ACHN (cell line): ENCODE results near the gene NFIA.

Experiments
- DNase-seq: peaks from one replicate; pipeline ENCODE4 v3.0.0-alpha.2; 2015
- in situ Hi-C: cut with HindIII; loops from 2 replicates; pipeline ENCODE4 v1.10.0; 2017; ENCODE audit warnings: low sequenced_read_pairs, low pct_ligation_motif_present, low pct_unique_long_range_greater_than_20kb

The NFIA gene

DNA sequence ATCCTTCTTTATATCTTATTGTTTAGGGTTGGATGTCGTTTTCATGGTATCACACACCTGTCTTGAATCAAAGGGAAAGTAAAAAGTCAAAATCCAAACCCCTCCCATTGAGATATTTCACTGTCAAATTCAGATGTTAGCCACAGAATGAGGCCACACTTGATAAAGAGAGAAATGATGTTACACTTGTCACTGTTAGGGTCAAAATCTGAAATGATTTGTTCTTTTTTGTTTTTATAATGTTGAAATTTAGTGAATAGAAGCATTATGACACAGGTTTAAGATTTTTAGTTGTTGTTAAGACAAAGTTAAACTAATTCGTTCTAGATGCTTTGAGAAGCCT lies 13.1 kb downstream of the NFIA start:
- in situ Hi-C loops = no loop called here
- no peak for DNase-seq

DNA sequence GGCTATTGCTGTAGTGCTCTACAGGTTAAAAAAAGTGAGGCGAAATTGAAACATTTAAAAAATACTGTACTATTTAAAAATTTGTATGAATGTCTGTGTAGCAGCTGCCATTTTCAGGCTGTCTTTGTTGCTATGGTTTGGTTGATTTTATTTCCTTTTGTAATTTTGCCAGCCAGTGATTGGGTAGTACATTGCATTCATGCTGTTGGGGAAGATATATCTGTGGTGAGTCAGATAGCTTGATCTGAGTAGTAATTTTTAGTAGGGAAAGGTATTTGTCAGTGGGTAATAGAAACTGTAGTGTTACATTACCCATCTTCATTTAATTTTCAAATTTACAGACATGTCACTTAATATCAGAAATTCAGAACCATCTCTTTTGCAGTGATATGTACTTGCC lies 15.0 kb downstream of the NFIA start:
- in situ Hi-C loops = no loop called here
- peak; percentile 31 for DNase-seq

DNA sequence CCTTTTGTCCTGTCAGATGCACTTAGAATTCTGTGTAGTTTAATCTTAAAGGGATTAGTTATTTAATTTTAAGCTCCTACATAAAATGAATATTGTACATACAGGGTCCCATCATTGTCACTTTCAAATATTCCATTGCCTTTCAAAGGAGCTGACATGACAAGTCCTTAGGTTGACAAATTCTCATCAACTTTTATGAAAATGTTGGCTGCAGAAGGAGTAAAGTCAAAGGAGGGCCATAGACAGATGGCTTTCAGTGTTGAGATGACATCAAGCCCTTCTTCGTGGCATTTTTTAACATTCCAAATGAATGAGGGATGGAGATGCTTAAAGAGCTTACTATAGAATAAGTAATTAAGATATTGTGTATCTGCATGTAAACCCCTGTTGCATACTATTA lies 15.4 kb downstream of the NFIA start:
- in situ Hi-C loops = no loop called here
- no peak for DNase-seq

DNA sequence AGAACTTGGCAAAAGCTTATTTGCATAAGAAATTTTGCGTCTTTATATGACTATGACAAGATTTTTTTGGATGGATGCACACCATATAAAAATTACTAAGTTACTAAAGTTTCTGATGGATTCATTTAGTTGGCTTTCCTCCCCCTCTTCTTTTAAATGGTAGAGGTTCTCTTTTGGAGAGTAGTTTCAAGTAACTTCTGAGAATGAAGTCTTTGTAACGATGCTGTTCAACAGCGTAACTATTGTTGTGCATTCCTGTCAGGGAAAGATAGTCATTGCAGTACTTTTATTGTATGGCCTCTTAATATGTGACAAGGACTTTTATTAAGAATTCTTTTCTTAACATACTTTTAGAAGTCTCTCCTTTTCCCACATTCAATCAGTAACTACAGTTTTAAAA lies 16.0 kb downstream of the NFIA start:
- in situ Hi-C loops = no loop called here
- no peak for DNase-seq

DNA sequence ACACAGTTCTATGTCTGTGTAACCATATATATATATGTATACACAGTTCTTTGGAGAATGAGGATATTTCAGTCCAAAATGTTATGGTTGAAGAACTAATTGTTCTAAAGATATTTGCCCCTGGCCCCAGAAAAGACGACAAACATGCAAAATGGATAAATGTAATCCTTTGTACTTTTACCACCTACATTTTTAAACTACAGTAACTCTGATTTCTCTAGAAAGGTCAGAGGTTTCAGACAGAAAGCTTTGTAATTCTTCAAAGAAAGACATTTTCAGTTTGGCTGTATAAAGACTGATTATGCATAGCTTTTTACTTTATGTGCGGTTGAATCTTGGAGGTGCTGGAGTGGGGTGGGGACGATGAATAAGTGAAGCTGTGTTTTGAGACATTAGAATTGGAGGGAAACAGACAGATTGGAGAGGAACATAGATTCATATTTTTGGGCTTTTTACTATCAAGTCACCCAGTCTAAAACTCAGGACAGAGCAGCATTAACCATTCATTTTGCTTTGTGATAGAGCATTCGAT lies 16.6 kb downstream of the NFIA start:
- in situ Hi-C loops = no loop called here
- no peak for DNase-seq

DNA sequence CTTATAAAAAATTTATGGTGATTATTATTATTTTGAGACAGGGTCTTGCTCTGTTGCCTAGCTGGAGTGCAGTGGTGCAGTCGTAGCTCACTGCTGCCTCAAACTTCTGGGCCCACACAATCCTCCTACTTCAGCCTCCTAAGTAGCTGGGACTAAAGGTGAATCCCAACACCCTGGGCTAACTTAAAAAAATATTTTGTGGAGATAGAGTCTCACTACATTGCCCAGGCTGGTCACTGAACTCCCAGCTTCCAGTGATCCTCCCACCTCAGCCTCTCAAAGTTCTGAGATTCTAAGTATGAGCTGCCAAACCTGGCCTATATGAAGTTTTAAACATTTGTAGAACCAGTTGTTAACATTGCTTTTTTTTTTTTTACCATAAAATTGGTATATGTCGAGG lies 18.2 kb downstream of the NFIA start:
- in situ Hi-C loops = no loop called here
- DNase-seq = no peak

DNA sequence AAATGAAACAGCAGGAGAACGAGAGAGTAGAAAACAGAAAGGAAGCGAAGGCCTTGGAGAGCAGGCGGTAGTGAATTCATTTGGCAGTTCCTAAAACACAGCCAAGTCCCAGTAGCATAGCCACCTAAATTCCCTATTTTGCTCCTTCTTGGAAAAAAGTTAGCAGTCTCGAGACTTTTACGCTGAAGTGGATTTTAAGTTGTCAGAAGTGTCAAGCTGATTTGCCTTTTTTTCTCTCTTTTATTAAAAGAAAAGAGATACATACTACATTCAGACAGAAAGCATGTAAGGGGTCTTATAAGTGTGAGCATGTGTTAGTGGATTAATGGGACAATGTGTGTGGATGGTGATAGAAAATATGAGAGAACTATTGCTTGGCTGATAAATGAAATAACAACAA lies 19.2 kb downstream of the NFIA start:
- in situ Hi-C loops = no loop called here
- DNase-seq = no peak

DNA sequence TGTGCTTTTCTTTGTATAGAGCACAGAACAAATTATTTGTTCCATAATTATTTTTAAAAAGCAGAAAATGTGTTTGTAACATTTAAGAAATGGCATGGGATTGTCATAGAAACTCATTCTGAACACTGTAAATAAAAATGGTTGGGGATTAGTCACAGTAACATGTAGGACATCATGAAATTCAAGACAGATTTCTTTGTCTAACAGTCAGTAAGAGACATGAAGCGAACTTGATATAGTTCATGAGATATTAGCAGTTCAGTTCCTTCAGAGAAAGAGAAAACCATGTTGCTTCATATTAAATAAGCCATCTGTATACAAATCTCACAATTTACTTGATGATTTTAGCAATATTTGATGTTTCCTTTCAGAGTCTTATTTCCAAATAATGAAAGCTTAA lies 19.7 kb downstream of the NFIA start:
- no peak for DNase-seq

DNA sequence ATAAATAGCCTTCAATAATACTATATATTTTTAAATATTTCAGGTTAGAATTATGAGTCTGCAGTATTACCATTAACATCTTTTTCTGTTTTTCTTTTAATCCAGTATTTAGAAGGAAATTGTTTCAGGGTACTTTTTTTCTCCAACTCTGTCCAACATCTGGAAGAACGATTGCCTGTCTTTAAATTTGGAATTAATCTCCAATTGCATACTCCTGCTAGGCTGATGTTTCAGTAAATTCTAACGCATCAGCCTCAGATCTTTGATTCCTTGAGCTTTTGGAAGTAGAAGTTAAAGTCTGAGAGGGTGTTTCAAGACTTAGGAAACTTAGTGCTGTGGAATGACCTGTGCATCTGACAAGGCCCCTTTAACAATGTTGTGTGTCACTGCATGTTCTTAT lies 20.3 kb downstream of the NFIA start:
- DNase-seq = no peak
- in situ Hi-C loops = no loop called here

More for the DNA sequence above, 19.7 kb downstream of the NFIA start:
- in situ Hi-C loops = no loop called here

DNA sequence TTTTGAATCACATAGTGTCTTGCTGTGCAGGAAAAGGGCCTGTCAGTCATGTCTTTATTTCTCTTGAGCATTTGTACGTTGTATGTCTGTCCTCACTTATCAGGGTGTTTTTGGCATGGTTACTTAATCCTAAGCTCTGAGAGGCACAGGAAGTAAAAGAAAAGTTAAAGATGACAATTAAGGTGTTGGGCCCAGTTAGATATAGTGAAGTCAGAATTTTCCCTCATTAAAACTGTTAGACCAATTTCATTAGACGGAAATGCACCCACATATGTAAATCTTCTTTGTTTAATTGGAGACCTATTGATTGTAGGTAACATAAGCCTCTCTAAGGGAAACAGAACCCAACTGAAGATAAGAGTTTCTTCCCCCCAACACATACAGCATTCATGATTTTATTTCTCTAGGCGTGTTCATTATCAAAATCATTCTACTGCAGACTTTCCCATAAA lies 21.9 kb downstream of the NFIA start:
- in situ Hi-C loops = no loop called here
- no peak for DNase-seq

DNA sequence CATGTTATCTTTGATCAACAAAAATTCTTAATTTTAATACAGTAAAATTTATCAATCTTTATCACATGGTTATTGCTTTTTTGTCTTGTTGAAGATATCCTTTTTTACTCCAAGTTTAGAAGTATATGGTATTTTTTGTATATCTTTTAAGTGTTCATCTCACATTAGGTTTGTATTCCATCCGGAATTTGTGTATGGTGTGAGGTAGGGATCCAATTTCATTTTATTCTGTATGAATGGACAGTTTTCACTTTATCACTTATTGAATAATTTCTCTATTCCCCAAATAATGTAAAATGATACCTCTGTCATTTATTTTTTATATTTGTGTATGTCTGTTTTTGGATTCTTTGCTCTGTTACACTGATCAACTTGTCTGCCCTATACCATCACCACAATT lies 25.3 kb downstream of the NFIA start:
- no peak for DNase-seq
- in situ Hi-C loops = no loop called here

DNA sequence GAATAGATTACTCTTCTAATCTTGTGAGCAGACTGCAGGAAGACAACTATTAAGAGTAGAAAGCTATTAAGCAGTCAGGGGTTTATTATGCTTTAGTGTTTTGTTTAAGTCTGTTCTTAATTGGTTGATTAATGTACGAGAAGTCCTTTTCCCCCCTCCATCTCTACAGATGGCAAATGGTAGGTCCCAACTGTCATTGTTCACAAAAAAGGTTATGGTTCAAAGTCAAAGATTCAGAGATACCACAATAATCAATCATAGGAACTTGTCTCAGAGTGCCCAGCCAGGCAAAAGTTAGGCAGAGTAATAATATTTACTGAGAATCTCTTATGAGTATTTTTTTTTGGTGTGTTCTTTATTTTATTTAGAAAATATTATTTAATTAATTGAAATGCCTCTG lies 26.8 kb downstream of the NFIA start:
- no peak for DNase-seq
- in situ Hi-C loops = no loop called here

DNA sequence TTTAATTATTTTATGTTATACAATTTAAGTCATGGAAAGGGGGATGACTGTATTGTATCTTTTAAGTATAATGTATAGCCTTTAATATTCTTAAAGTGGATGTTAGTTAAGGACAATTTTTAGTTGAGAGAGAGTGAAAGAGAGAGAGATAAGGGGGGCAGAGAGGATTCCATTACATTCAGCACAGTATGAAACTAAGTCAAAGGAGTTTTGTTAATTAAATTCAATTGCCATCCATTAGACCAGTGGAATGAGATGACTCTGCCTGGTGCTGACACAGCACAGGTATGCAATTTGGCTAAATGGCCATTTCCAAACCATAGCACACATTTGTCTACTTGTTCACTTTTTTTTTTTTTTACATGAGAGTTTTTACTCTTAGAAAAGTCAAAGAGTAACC lies 27.5 kb downstream of the NFIA start:
- DNase-seq = no peak
- in situ Hi-C loops = no loop called here

DNA sequence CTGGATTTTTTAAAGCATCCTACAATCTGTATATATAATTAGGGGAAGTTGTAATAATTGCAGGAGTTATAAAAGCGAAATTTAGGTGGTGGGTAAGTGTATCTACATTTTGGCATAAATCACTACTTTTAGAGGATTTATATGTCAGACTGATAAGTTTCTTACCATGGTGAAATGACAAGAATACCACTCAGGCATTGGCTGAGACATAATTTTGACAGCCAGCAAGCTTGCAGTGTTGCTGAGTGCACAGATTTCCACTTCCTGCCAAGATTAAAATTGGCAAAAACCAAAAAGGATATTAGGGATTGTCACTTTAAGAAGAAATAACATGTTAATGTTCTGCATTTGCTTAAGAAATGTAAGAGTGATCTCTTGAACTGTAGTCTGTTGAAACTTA lies 28.2 kb downstream of the NFIA start:
- no peak for DNase-seq
- in situ Hi-C loops = no loop called here

DNA sequence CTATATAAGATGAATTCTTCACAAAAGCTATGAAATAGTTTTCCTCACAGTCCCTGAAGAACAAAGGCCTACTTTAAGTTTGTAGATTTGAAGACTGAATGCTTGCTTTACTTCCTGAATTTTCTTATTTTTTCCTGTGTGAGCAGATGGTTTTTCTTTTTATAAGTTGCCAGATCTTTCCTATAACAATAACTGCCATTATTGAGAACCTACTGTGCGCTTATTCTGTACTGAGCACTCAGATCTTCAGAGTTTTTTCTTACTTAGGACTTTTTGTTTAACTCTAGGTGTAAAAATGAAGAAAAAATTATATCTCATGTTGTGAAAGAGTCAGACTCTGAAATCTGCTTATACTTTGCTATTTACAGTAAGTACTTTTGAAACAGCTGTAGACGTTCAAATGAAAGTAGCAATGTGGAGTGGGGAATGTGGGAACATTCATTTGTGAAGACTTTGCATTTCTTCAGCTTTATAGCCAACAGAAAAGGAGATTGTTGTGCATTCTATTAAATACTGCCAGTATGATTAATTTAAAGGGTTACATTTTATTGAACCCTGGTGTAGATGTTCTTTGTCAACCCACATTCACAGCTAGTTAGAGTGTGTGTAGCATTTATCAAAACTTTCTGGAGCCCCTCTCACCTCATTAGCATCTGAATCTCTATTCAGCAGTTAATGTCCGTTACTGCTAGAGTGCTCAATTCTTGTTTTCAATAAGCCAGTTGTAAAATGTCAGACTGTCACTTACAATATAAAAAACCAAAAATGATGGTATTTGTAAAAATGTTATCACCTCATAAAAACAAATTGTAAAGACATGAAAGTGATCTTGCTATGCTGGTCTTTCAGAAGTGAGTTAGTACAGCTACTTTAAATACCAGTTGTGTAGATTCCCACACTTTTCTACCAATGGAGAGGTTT lies 29.0 kb downstream of the NFIA start:
- DNase-seq = no peak
- in situ Hi-C loops = no loop called here

DNA sequence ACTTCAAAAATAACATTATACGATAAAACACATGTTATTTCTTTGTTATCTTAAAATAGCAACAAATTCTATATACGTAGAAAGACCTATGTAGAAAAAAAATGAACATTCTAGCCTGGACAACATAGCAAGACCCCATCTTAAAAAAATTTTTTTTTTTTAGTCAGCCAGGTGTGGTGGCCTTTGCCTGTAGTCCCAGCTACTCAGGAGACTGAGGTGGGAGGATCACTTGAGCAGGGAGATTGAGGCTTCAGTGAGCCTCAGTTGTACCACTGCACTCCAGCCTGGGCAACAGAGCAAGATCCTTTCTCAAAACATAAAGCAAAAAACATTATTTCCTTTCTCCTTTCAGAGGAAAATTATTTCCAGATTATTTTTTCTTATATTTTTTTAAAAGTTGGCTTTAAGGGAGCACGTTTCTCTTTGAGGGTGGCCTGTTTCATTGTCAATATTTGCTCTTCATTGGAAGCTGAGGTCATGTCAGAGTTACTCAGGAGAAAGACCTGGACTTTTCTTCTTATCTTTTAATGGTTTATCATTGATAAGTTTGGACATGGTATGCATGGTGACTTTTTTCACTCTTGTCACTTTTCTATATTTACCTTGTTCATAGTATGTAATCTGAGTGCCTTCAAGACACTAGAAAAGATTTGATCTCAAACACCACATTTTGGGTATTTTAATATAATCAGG lies 32.0 kb downstream of the NFIA start:
- DNase-seq = no peak
- in situ Hi-C loops = no loop called here

DNA sequence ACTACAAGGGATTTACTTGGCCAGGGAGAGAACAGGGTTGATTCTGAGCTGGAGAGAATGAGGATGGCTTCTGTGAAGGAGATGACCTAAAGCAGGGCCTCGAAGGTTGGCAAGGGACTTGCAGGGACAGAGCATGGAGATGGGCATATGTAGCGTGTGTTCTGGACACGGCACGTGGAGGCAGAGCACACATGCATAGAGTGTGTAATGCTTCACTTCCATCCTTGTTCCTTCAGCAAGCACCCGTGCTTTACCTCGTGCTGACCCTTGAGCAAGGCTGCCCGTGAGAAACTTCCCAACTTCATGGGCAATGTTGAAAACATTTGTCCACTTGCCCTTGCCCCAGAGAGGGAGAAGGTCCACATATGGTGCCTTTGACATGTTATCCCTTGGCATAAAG lies 33.1 kb downstream of the NFIA start:
- DNase-seq = no peak
- in situ Hi-C loops = no loop called here

DNA sequence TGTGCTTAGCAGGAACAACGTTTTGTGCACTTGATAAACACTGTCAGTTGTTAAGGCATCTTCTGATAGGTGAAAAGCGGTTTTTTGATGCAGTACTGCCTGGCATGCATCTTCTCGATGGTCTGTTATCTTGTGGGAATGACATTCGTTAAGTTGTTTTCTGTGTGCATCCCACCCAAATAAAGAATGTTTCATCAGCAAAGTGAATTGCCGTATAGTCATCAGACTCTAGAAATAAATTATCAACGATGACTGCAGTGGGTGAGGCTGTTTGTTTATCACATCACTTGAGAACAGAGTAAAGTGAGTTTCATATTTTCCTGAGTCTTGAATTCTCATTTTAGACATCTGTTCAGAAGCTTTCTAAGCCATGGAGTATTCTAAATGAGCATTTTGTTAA lies 34.1 kb downstream of the NFIA start:
- in situ Hi-C loops = no loop called here
- DNase-seq = no peak

DNA sequence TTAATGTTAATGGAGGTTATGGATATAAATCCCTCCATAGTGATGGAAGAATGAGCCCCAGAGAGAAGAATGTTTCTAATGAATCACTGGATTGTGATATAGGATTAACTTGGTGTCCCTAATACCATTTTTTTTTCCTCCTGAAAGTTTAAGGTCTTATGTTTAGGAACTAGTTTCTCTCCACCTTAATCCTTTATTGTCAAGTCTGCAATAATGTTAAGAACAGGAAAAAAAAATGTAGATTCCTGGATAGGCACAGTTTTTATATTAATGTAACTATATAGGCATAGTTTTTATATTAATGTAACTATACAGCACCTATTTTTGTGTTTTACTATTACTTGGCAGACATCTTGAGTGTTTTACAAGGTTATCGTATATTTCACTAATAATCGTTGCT lies 34.9 kb downstream of the NFIA start:
- in situ Hi-C loops = no loop called here
- no peak for DNase-seq

DNA sequence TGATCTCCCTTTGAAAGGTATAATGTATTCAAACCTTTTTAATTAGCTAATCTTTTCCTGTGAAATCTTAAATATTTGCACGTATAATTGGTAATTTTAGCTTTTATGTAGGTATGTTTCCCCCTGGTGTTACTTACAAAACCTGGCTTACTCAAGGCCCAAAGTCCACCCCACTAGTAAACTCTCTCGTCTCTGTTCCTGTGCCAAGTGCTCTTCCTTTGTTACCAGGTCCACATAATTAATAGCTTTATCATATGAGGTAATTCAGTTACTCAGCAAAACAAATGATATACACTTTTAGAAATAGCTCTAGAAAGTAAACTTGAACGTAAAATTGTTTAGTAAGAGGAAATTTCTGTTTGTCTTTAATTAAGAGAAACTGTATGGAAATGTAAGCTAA lies 36.7 kb downstream of the NFIA start:
- in situ Hi-C loops = no loop called here
- no peak for DNase-seq
